Measurements from ENCODE around the gene RALBP1.

The RALBP1 gene

GRCh38 chr18:9549405-9549804 is 74.1 kb downstream of the RALBP1 start:
- no peak for TF ChIP-seq MYC (IDR thresholded peaks at IDR 0.05; ENCODE audit: low read depth, low read length)
- TF ChIP-seq CTCF (IDR thresholded peaks at IDR 0.05; ENCODE audit: low read depth, low read length), result peak; percentile 8
- no peak overlapping the region for H3K4me3 ChIP-seq (ENCODE audit: low read depth, low read length)
- DNase-seq (ENCODE audit: low read depth), result no peak

GRCh38 chr18:9550429-9550828 is 75.1 kb downstream of the RALBP1 start:
- no peak overlapping the region for H3K4me3 ChIP-seq (ENCODE audit: low read depth, low read length)
- DNase-seq (ENCODE audit: low read depth), result no peak

GRCh38 chr18:9552191-9552590 is 76.9 kb downstream of the RALBP1 start:
- no peak overlapping the region for H3K4me3 ChIP-seq (ENCODE audit: low read depth, low read length)
- TF ChIP-seq MAX (IDR thresholded peaks at IDR 0.05; ENCODE audit: low read depth, low read length) (no peak), CTCF (IDR thresholded peaks at IDR 0.05; ENCODE audit: low read depth, low read length) (no peak), POLR2A (IDR thresholded peaks at IDR 0.05; ENCODE audit: extremely low read depth, insufficient read length) (no peak), MYC (IDR thresholded peaks at IDR 0.05; ENCODE audit: low read depth, low read length) (no peak)
- no peak for DNase-seq (ENCODE audit: low read depth)

More at GRCh38 chr18:9550429-9550828, 75.1 kb downstream of the RALBP1 start:
- TF ChIP-seq MAX (IDR thresholded peaks at IDR 0.05; ENCODE audit: low read depth, low read length) (no peak), MYC (IDR thresholded peaks at IDR 0.05; ENCODE audit: low read depth, low read length) (no peak), POLR2A (IDR thresholded peaks at IDR 0.05; ENCODE audit: extremely low read depth, insufficient read length) (no peak), CTCF (IDR thresholded peaks at IDR 0.05; ENCODE audit: low read depth, low read length) (no peak)

- no peak for TF ChIP-seq CTCF (IDR thresholded peaks at IDR 0.05; ENCODE audit: low read depth, low read length)
- no peak for TF ChIP-seq POLR2A (IDR thresholded peaks at IDR 0.05; ENCODE audit: extremely low read depth, insufficient read length)
- no peak for TF ChIP-seq MAX (IDR thresholded peaks at IDR 0.05; ENCODE audit: low read depth, low read length)
- no peak for TF ChIP-seq MYC (IDR thresholded peaks at IDR 0.05; ENCODE audit: low read depth, low read length)
- H3K4me3 ChIP-seq (ENCODE audit: low read depth, low read length), result no peak overlapping the region
- DNase-seq (ENCODE audit: low read depth), result no peak
Observed at GRCh38 chr18:9552616-9553015, 77.3 kb downstream of the RALBP1 start.

- no peak for TF ChIP-seq POLR2A (IDR thresholded peaks at IDR 0.05; ENCODE audit: extremely low read depth, insufficient read length)
- TF ChIP-seq CTCF (IDR thresholded peaks at IDR 0.05; ENCODE audit: low read depth, low read length), result no peak
- TF ChIP-seq MYC (IDR thresholded peaks at IDR 0.05; ENCODE audit: low read depth, low read length), result no peak
- no peak for TF ChIP-seq MAX (IDR thresholded peaks at IDR 0.05; ENCODE audit: low read depth, low read length)
- DNase-seq (ENCODE audit: low read depth), result no peak
- no peak overlapping the region for H3K4me3 ChIP-seq (ENCODE audit: low read depth, low read length)
Observed at GRCh38 chr18:9557250-9557943, 82.1 kb downstream of the RALBP1 start.
